ENCODE data around the gene AHI1.
A peak's percentile ranks its signal among the peaks of the same experiment; 100 is the strongest.

Gene AHI1

DNA sequence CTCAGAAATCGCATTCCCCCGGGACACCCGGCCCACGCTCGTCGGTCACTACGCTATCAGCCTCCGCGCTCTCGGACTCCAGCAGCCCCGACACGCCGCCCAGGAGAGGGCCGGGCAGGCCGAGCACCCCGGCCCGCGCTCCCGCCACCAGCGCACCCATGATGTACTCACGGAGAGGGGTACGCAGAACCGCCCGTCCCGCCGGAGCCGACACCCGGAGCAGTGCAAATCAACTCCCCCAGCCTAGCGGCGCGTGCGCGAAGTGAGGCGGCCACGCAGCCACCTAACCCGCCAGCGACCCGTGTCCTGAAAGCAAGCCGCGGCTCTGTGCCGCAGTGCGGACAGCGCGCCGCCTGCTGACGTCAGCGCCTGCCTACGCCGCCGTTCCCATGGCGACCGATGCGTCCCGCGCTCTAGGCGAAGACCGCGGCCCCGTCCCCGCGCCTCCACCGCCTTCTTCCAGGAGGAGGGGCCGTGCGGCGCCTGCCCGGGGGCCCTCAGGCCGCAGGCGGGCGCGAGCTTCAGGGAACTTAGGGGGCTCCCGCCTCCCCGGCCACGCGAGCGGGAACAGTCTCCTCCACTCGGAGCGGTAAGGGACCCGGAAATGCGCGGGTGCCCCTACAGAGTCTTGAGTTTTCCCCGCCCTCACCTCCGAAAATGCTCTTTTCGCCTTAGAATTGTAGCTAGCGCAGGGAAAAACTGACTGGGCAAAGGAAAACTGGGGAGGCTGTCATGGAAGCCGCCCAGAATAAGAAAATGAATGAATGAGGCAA is at the start of gene AHI1:
Gene AHI1 (minus strand): TSS at position 329 of the 773 bp plus-strand sequence. CDS start 5,503 bp downstream, outside the sequence.
- peak; percentile 72 to 85 for DNase-seq (ENCODE audit: low read depth in 1 of 2, low spot score in 1 of 2)

GRCh38 chr6:135546680-135547418 is 49.3 kb upstream of the AHI1 start:
- no peak for DNase-seq (ENCODE audit: low read depth in 1 of 2, low spot score in 1 of 2)

- DNase-seq (ENCODE audit: low read depth in 1 of 2, low spot score in 1 of 2), result no peak
These were observed 48.7 kb upstream of the AHI1 start for GRCh38 chr6:135546206-135546605.

DNA sequence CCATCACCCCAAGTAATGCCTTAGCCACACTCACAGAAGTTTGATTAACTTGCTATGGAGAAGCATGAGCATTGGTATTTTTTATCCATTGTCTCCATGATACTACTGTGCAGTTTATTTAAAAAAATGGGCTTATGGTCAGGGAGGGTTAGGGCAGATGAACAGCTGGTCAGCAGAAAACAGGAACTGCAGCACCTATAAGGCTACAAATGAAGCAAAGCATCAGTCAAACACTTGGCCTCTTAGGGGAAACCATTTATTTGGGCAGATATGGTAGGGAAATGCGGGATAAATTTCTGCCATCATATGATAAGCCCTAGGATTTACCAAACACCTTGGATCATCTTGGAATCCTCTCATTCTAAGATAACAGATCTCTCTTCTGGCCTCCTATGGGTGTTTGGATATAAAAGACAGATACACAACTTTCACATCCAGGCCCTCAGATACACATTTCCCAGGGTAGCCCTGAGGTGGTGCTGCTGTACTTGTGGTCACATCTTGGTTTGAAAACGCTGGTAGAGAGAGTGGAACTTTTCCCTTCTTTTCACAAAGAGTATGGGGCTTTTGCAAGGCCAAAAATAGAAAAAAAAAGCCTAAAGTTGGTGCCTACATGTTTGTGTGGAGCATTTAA is 42.8 kb upstream of the AHI1 start:
- no peak for DNase-seq (ENCODE audit: low read depth in 1 of 2, low spot score in 1 of 2)

- DNase-seq (ENCODE audit: low read depth in 1 of 2, low spot score in 1 of 2), result no peak
These were observed 40.3 kb upstream of the AHI1 start for GRCh38 chr6:135537741-135538301.

GRCh38 chr6:135535989-135536414 is 38.5 kb upstream of the AHI1 start:
- no peak for DNase-seq (ENCODE audit: low read depth in 1 of 2, low spot score in 1 of 2)

DNA sequence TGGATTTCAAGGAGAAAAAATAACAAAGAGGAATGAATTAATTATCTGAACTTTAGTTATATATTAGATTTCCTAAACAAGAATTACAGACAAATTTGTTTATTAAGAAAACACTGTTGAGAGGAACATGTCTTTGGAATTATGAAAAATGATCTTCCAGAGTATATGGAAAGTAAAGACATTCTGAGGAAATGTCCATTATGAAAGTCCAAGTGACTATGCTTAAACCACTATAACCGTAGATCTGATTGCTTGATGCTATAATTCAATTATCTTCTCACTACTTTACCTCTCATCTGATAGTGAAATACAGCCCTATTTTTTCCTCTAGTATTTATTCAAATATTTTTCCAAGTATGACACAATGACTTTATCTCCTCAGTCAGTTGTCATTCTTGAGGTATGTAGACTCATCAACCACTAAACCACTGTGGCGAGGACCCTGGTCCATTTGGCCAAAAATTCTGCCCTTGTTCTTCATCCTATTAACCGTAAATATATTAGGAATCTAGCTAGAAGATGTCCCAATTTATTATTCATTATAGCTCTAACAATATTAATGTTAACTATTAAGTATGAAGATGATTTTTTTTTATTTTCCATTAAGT is 37.3 kb upstream of the AHI1 start:
- DNase-seq (ENCODE audit: low read depth in 1 of 2, low spot score in 1 of 2), result no peak

DNA sequence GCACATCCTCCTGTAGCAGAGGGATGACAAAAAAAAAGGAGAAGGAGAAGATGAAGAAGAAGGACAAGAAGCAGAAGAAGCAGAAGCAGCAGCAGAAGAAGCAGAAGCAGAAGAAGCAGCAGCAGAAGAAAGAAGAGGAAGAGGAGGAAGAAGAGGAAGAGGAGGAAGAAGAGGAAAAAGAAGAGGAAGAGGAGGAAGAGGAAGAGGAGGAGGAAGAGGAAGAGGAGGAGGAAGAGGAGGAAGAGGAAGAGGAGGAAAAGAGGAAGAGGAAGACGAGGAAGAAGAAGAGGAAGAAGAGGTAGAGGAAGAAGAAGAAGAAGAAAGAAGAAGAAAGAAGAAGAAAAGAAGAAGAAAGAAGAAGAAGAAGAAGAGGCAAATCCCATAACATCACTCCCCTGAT is 35.0 kb upstream of the AHI1 start:
- DNase-seq (ENCODE audit: low read depth in 1 of 2, low spot score in 1 of 2), result no peak

- no peak for DNase-seq (ENCODE audit: low read depth in 1 of 2, low spot score in 1 of 2)
These were observed 34.5 kb upstream of the AHI1 start for GRCh38 chr6:135531954-135532490.

GRCh38 chr6:135530113-135530512 is 32.6 kb upstream of the AHI1 start:
- no peak for DNase-seq (ENCODE audit: low read depth in 1 of 2, low spot score in 1 of 2)

DNA sequence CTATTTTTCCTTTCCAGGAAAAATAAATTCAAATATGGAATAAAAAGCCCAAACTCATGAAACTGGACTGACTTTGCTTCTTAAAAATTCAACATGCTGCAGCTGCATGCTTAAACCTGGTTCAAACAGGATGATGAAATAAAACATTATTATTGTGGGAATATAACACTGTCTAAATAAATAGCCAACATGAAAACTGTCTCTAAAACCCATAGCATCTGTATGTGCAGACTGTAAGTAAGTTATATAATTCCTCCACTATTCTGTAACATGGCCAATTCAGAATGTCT is 30.4 kb upstream of the AHI1 start:
- DNase-seq (ENCODE audit: low read depth in 1 of 2, low spot score in 1 of 2), result no peak

DNA sequence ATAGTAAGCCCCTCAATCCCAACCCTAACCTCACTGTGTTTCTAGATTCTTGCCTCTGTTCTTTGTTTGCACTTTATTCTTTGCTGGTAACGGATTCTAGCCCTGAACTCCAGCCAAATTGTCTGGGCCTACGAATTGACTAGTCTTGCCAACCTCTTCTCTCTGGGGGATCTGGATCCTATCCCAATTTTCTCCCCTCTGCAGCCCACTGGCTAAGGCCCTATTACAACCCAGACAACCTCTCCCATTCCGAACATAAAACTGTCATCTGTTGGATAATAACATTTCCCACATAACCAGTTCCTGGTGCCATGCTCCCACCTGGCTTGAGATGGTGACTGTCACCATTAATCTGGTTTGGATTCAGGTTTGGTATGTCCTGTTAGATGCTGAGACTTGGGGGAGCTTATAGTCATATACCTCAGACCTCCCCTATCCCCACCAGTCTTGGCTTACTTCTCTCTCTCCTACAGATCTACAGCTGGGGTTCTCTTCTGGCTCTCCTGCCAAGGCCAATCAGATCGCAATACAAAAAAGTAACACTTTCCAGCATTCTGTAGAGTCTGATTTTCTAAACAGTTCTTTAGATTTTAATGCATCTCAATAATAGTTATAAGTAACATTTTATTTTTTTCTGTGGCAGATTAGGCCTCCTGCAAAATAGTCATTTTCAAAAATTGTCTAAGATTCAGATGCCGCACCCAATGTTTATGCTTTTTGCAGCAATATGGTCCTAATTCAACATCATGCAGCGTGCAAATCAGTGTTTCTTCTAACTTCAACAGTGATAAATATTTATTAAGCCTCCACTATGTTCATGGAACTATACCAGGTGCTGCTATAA is 29.8 kb upstream of the AHI1 start:
- DNase-seq (ENCODE audit: low read depth in 1 of 2, low spot score in 1 of 2), result no peak

- no peak for DNase-seq (ENCODE audit: low read depth in 1 of 2, low spot score in 1 of 2)
These were observed 28.1 kb upstream of the AHI1 start for GRCh38 chr6:135525594-135525993.

DNA sequence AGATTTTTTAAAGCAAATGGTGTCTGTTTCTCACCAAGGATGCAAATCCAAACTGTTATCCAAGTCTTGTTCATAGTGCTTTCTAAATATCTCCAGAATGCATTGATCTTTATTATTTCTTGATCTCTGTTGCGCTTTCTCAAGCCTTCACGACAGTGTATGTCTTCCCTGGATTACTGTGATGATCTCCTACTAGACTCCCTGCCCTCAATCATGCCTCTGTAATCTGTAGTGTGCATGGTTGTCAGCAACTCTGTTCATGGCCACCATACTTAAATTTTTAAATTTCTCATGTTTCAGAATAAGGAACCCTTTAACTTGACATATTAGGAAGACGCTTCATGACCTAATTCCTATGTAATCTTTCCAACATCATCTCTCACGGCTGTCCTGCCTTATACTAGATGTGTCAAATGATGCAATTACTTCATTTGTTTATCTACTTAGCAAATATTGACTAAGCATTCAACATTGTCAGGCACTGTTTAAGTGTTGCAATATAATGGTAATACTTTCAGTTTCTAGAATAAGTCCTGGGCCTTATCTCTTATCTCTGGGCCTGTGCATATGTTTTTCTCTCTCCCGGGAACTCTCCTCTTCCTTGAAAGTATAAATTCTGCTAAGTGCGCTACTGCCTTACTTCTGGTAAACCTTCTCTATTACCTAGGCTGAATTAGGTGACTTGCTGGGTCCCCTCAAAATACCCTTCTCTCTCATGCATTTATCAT is 25.6 kb upstream of the AHI1 start:
- DNase-seq (ENCODE audit: low read depth in 1 of 2, low spot score in 1 of 2), result no peak

GRCh38 chr6:135521431-135521830 is 23.9 kb upstream of the AHI1 start:
- no peak for DNase-seq (ENCODE audit: low read depth in 1 of 2, low spot score in 1 of 2)

- no peak for DNase-seq (ENCODE audit: low read depth in 1 of 2, low spot score in 1 of 2)
These were observed 23.2 kb upstream of the AHI1 start for GRCh38 chr6:135520781-135521180.

DNA sequence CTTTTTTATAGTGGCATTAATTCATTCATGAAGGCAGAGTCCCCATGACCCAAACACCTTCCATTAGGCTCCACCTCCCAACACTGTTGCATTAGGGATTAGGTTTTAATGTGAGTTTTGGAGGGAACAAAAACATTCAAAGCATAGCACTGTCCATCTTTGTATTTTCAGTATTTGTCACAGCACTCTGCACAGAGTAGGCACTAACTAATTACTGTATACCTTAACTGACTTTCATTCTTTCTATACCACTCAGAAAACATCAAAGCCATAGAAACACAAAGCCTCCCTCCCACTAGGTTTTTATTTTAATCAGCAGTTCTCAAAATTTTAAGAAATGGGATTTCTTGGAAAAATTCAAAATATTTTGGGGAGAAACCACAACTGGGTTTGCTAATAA is 21.8 kb upstream of the AHI1 start:
- DNase-seq (ENCODE audit: low read depth in 1 of 2, low spot score in 1 of 2), result no peak

DNA sequence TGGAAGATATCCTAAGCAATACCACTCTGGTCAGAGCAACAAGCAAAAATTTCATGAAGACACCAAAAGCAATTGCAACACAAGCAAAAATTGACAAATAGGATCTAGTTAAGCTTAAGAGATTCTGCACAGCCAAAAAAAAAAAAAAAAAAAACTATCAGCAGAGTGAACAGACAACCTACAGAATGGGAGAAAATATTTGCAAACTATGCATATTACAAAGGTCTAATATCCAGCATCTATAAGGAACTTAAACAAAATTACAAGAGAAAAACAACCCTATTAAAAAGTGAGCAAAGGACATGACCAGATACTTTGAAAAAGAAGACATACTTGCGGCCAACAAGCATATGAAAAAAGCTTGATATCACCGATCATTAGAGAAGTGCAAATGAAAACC is 20.0 kb upstream of the AHI1 start:
- no peak for DNase-seq (ENCODE audit: low read depth in 1 of 2, low spot score in 1 of 2)

GRCh38 chr6:135514706-135515105 is 17.2 kb upstream of the AHI1 start:
- DNase-seq (ENCODE audit: low read depth in 1 of 2, low spot score in 1 of 2), result no peak
